IMR-90 (cell line): Measurements from ENCODE around the gene CLEC3B.
A peak's percentile ranks its signal among the peaks of the same experiment; 100 is the strongest.

Source experiments
- BHLHE40 ChIP-seq: fragments of 150-350 bp; IDR thresholded peaks from 2 replicates; pipeline ENCODE4 v1.6.1; 2016; ENCODE audit warnings: mild to moderate bottlenecking, low read depth, low read length
- CEBPB ChIP-seq: IDR thresholded peaks from 2 replicates; pipeline ENCODE4 v1.6.1; 2012; ENCODE audit warnings: low read depth, low read length, improper control_type of control experiment
- CHD1 ChIP-seq: IDR thresholded peaks from 2 replicates; pipeline ENCODE4 v1.6.1; 2012; ENCODE audit warnings: low read depth, low read length, improper control_type of control experiment
- CTCF ChIP-seq: conservative IDR thresholded peaks from 2 replicates; pipeline ENCODE4 v1.5.1; 2012; ENCODE audit warnings: mild to moderate bottlenecking, low read depth, low read length, improper control_type of control experiment
- ELK1 ChIP-seq: fragments of 150-350 bp; IDR thresholded peaks from 2 replicates; pipeline ENCODE4 v1.6.1; 2016; ENCODE audit warnings: low read depth, mild to moderate bottlenecking, low read length, moderate library complexity, borderline replicate concordance
- MAZ ChIP-seq: IDR thresholded peaks from 2 replicates; pipeline ENCODE4 v1.6.1; 2012; ENCODE audit warnings: low read depth, mild to moderate bottlenecking, low read length, improper control_type of control experiment, moderate library complexity, borderline replicate concordance
- POLR2A ChIP-seq: IDR thresholded peaks from 2 replicates; pipeline ENCODE4 v1.6.1; 2012; ENCODE audit warnings: mild to moderate bottlenecking, low read depth, low read length
- RAD21 ChIP-seq: IDR thresholded peaks from 2 replicates; pipeline ENCODE4 v1.6.1; 2012; ENCODE audit warnings: low read length, improper control_type of control experiment
- RCOR1 ChIP-seq: IDR thresholded peaks from 2 replicates; pipeline ENCODE4 v1.6.1; 2012; ENCODE audit warnings: mild to moderate bottlenecking, low read length, improper control_type of control experiment; ENCODE audit not compliant: insufficient replicate concordance
- RFX5 ChIP-seq: IDR thresholded peaks from 2 replicates; pipeline ENCODE4 v1.8.0; 2012; ENCODE audit warnings: low read depth, mild to moderate bottlenecking, low read length, moderate library complexity
- SMC3 ChIP-seq: fragments of 150-350 bp; IDR thresholded peaks from 2 replicates; pipeline ENCODE4 v1.6.1; 2016; ENCODE audit warnings: low read depth, mild to moderate bottlenecking, antibody characterized with exemption, low read length, moderate library complexity
- TF ChIP-seq, protein P1 (sequence below): fragments of 150-350 bp; IDR thresholded peaks from 2 replicates; pipeline ENCODE4 v1.6.1; 2017; ENCODE audit warnings: mild to moderate bottlenecking, antibody characterized with exemption, low read length, low read depth

DNA sequence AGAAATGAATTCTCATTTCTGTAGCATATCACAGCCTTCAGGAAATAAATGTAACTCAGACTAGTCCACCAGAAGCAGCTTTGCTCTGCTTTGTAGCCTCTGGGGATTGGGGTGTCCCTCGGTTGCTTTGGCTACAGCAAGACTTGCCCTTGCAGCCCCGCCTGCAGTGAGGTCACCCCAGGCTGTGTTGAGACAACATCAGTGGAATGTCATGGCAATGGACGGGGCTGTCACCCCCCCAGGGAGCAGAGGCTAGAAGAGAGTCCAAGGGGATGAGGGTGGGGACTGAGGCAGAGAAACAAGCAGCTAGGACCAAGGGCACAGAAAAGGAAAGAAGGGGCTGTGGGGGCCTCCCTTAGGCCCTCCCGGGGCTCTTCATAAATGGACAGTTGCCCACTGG is 854 bp downstream of the CLEC3B start:
- TF ChIP-seq POLR2A (no peak), CTCF (no peak), SMC3 (no peak), RCOR1 (no peak), CEBPB (no peak), CHD1 (no peak), ELK1 (no peak), RAD21 (no peak), BHLHE40 (no peak), RFX5 (no peak), MAZ (peak; percentile 29; the same call in 1 of the 2 replicates)
- TF ChIP-seq, protein P1, sequence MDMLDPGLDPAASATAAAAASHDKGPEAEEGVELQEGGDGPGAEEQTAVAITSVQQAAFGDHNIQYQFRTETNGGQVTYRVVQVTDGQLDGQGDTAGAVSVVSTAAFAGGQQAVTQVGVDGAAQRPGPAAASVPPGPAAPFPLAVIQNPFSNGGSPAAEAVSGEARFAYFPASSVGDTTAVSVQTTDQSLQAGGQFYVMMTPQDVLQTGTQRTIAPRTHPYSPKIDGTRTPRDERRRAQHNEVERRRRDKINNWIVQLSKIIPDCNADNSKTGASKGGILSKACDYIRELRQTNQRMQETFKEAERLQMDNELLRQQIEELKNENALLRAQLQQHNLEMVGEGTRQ, result no peak
